AG10803 (cell line): ENCODE data around the gene IFIT1.

Experiments used
- DNase-seq: peaks from one replicate; pipeline ENCODE4 v3.0.0; 2010; ENCODE audit warnings: low read depth
- H3K4me3 ChIP-seq: 2 replicates; pipeline ENCODE4 v1.5.1; 2011; ENCODE audit warnings: mild to moderate bottlenecking, low read length, control low read depth
- TF ChIP-seq, protein P1 (sequence below): conservative IDR thresholded peaks from 2 replicates; pipeline ENCODE4 v1.5.1; 2011; ENCODE audit warnings: mild to moderate bottlenecking, low read length, control low read depth, inconsistent platforms

Gene IFIT1

DNA sequence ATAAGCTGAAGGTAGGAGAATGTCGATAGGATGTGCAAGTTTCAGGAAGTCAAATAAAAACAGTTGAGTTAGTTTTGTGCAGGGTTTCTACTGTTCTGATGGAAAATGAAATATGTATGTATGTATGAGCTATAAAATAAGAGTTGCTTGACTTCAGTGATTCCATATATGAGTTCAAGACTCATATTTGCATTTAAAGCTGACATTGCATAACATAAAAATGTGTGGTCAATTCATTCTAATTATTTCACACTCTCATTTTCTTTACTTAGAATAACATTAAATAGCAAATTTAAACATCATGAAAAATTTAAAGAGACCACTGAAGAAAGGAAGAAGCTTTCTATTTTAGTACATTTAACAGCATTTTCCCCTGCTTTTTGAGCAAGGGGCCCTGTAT lies 59.8 kb downstream of the IFIT1 start:
- H3K4me3 ChIP-seq: no peak overlapping the region
- TF ChIP-seq, protein P1, sequence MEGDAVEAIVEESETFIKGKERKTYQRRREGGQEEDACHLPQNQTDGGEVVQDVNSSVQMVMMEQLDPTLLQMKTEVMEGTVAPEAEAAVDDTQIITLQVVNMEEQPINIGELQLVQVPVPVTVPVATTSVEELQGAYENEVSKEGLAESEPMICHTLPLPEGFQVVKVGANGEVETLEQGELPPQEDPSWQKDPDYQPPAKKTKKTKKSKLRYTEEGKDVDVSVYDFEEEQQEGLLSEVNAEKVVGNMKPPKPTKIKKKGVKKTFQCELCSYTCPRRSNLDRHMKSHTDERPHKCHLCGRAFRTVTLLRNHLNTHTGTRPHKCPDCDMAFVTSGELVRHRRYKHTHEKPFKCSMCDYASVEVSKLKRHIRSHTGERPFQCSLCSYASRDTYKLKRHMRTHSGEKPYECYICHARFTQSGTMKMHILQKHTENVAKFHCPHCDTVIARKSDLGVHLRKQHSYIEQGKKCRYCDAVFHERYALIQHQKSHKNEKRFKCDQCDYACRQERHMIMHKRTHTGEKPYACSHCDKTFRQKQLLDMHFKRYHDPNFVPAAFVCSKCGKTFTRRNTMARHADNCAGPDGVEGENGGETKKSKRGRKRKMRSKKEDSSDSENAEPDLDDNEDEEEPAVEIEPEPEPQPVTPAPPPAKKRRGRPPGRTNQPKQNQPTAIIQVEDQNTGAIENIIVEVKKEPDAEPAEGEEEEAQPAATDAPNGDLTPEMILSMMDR: no peak
- DNase-seq: no peak

DNA sequence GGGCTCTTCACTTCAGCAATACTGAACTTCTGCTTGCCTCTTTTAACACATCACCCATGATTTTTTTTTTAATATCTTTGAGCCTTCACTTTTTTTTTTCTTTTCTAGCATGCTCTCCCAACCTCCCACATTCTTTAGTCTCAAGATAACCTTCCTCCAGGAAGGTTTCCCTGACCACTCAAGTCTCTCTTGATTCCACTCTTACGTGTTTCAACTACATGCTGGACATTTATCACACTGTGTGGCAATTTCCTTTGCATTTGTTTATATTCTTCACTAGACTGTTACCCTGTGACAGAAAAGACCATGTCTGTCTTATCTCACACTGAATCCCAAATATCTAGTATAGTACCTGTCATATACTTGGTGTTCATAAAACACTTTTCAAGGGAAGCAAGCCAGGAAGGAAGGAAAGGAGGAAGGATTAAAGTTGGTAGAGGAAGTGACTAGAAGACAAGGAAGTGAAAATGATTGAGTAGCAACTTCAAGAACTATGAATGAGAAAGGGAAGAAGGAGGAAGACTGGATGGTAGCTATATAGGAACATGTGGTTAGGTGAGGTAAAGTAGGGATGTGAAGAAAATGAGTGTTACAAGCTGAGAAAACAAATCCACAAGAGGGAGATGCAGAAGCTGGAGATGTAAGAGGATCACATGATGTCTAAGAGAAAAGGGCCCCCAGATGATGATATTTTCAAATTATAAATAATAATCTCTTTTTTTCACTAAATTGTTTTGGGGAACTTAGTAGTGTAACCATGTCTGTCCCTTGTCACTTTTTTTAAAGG lies 62.3 kb downstream of the IFIT1 start:
- TF ChIP-seq, protein P1: no peak
- no peak overlapping the region for H3K4me3 ChIP-seq
- DNase-seq: no peak
